ENCODE results near the gene ROS1. TPM values are rescaled to one million over a fixed set of nuclear protein-coding genes. Genes with fewer than 3 reads are reported as not detected.

The ROS1 gene
- total RNA-seq, 1 donor from 2014 or later: 0.14 TPM

DNA sequence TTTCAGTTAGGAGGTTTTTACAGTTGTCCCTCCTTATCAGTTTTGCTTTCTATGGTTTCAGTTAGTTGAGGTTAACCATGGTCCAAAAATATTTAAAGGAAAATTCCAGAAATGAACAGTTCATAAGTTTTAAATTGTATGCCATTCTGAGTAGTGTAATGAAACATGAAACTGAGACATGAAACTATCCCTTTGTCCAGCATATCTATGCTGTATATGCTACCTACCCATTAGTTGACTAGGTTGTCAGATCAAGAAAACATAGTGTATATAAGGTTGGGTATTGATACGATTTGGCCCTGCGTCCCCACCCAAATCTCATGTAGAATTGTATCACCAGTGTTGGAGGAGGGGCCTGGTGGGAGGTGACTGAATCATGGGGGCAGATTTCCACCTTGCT, 121.3 kb downstream of the ROS1 start:
- TF ChIP-seq, protein P1, sequence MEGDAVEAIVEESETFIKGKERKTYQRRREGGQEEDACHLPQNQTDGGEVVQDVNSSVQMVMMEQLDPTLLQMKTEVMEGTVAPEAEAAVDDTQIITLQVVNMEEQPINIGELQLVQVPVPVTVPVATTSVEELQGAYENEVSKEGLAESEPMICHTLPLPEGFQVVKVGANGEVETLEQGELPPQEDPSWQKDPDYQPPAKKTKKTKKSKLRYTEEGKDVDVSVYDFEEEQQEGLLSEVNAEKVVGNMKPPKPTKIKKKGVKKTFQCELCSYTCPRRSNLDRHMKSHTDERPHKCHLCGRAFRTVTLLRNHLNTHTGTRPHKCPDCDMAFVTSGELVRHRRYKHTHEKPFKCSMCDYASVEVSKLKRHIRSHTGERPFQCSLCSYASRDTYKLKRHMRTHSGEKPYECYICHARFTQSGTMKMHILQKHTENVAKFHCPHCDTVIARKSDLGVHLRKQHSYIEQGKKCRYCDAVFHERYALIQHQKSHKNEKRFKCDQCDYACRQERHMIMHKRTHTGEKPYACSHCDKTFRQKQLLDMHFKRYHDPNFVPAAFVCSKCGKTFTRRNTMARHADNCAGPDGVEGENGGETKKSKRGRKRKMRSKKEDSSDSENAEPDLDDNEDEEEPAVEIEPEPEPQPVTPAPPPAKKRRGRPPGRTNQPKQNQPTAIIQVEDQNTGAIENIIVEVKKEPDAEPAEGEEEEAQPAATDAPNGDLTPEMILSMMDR (IDR thresholded peaks at IDR 0.05; ENCODE audit: unreplicated experiment): no peak
- no peak for DNase-seq (ENCODE audit: low spot score, unreplicated experiment)
- Mint-ChIP-seq H3K4me3 (ENCODE audit: low read depth) (no peak overlapping the region), H3K27me3 (no peaks in the 10 kb centered on the region), H3K9me3 (ENCODE audit: low read depth) (no peaks in the 10 kb centered on the region), H3K4me1 (ENCODE audit: low read depth) (peaks cover 9% of the 10 kb centered on the region), H3K27ac (no peak overlapping the region), H3K36me3 (ENCODE audit: insufficient read depth) (no peaks in the 10 kb centered on the region)

DNA sequence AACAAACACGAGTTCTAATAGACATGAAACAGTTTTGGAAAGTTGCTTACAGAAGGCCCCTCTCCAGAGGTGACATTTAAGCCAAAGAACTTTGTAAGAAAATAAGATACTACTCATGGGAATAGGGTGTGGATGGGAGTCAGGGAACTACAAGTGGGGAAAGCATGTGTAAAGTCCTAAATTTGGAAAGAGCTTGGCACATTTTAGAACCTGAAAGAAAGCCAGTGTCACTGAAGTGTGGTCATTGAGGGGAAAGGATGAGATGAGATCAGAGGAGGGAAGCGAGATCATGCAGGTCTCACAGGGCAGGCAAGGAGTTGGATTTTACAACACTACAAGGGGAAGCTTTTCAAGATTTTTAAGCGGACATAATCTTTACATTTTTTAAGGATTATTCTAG, 122.4 kb downstream of the ROS1 start:
- no peak overlapping the region for H3K27ac Mint-ChIP-seq

DNA sequence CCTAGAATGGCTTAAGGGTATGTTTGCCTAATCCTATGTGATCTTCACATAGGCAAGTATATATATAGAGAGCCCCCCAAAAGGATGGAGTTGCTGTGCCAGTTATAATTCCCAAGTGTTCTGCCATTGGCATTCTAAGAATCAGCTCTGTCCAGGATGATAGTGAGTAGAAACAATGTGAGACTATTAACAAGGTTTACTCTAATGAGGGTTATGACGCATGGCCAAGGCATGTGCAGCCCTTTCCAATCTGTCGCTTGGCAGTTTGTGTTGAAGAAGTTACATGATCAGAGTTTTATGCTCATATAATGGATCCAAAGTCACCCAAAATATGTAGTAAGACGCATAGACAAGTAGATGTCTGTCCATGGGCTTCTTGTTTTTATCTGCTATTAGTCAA, 126.8 kb downstream of the ROS1 start:
- TF ChIP-seq, protein P1 (IDR thresholded peaks at IDR 0.05; ENCODE audit: unreplicated experiment): no peak
- no peaks in the 10 kb centered on the region for H3K4me1 Mint-ChIP-seq (ENCODE audit: low read depth)

More for the DNA sequence above, 122.4 kb downstream of the ROS1 start:
- no peak overlapping the region for H3K4me3 Mint-ChIP-seq (ENCODE audit: low read depth)
- no peak for DNase-seq (ENCODE audit: low spot score, unreplicated experiment)
- peaks cover 9% of the 10 kb centered on the region for H3K4me1 Mint-ChIP-seq (ENCODE audit: low read depth)
- H3K27me3 Mint-ChIP-seq: no peaks in the 10 kb centered on the region
- TF ChIP-seq, protein P1 (IDR thresholded peaks at IDR 0.05; ENCODE audit: unreplicated experiment): no peak
- H3K36me3 Mint-ChIP-seq (ENCODE audit: insufficient read depth): no peaks in the 10 kb centered on the region
- no peaks in the 10 kb centered on the region for H3K9me3 Mint-ChIP-seq (ENCODE audit: low read depth)

GRCh38 chr6:117290173-117290846, 135.4 kb downstream of the ROS1 start:
- TF ChIP-seq, protein P1 (IDR thresholded peaks at IDR 0.05; ENCODE audit: unreplicated experiment): no peak
- no peak overlapping the region for H3K4me3 Mint-ChIP-seq (ENCODE audit: low read depth)
- no peaks in the 10 kb centered on the region for H3K36me3 Mint-ChIP-seq (ENCODE audit: insufficient read depth)

More for the DNA sequence above, 126.8 kb downstream of the ROS1 start:
- H3K9me3 Mint-ChIP-seq (ENCODE audit: low read depth): no peaks in the 10 kb centered on the region
- H3K27ac Mint-ChIP-seq: no peak overlapping the region
- no peak for DNase-seq (ENCODE audit: low spot score, unreplicated experiment)
- H3K27me3 Mint-ChIP-seq: no peaks in the 10 kb centered on the region
- no peak overlapping the region for H3K4me3 Mint-ChIP-seq (ENCODE audit: low read depth)
- no peaks in the 10 kb centered on the region for H3K36me3 Mint-ChIP-seq (ENCODE audit: insufficient read depth)

DNA sequence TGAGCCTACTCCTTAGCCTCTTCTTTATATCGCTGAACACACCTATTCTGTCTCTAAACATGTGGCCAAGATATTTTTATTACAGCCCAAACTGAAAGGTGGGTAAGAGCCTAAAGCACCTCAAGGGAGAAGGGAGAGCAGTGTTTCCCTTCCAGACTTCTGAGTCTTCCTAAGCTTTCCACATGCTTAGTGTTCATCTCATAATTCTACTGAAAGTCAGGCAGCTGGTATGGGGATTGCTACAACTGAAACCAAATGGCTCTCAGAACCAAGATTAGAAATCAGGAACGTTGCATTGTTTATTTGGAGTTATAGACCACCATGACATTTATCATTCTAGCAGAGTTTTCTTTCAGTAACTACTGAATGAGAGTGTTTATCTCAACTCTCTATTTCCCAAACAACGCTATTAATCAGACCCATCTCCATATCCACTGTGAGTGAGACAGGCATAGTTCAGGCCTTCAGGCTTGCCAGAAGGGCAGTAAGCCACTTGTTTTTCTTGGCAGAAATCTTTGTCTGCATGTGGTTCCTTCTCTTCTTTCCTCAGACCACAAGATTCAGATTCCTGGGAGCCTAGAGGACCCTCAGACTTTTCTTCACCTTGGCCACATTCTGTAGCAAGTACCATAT, 137.5 kb downstream of the ROS1 start:
- Mint-ChIP-seq H3K36me3 (ENCODE audit: insufficient read depth) (no peaks in the 10 kb centered on the region), H3K27ac (no peak overlapping the region), H3K4me1 (ENCODE audit: low read depth) (no peaks in the 10 kb centered on the region), H3K4me3 (ENCODE audit: low read depth) (no peak overlapping the region), H3K9me3 (ENCODE audit: low read depth) (no peaks in the 10 kb centered on the region), H3K27me3 (no peaks in the 10 kb centered on the region)
- TF ChIP-seq, protein P1 (IDR thresholded peaks at IDR 0.05; ENCODE audit: unreplicated experiment): no peak
- no peak for DNase-seq (ENCODE audit: low spot score, unreplicated experiment)

More at GRCh38 chr6:117290173-117290846, 135.4 kb downstream of the ROS1 start:
- no peaks in the 10 kb centered on the region for H3K4me1 Mint-ChIP-seq (ENCODE audit: low read depth)
- H3K9me3 Mint-ChIP-seq (ENCODE audit: low read depth): no peaks in the 10 kb centered on the region
- no peaks in the 10 kb centered on the region for H3K27me3 Mint-ChIP-seq
- no peak for DNase-seq (ENCODE audit: low spot score, unreplicated experiment)
- H3K27ac Mint-ChIP-seq: no peak overlapping the region
